Measurements from ENCODE around the gene FGF8.

DNA sequence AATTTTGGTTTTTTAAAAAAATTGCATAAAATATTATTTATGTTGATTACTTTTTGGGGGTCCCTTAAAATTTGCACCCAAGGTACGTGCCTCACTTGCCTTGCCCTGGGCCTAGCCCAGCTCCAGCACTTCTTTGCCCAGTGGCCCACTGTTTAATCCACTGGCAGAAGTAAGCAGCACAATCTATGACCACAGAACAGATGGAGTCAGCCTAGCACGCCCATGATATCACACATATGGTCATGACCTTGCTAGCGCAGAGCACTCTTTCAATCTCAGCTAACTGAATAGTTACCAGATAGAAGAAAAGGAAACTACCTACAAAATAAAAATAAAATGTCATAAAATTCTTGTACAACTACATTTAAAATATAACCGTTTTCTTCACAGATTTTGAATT, 36.7 kb upstream of the FGF8 start:
- TF ChIP-seq, protein P1, sequence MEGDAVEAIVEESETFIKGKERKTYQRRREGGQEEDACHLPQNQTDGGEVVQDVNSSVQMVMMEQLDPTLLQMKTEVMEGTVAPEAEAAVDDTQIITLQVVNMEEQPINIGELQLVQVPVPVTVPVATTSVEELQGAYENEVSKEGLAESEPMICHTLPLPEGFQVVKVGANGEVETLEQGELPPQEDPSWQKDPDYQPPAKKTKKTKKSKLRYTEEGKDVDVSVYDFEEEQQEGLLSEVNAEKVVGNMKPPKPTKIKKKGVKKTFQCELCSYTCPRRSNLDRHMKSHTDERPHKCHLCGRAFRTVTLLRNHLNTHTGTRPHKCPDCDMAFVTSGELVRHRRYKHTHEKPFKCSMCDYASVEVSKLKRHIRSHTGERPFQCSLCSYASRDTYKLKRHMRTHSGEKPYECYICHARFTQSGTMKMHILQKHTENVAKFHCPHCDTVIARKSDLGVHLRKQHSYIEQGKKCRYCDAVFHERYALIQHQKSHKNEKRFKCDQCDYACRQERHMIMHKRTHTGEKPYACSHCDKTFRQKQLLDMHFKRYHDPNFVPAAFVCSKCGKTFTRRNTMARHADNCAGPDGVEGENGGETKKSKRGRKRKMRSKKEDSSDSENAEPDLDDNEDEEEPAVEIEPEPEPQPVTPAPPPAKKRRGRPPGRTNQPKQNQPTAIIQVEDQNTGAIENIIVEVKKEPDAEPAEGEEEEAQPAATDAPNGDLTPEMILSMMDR (IDR thresholded peaks at IDR 0.05; ENCODE audit: low read length), result no peak
- no peak for TF ChIP-seq EZH2 (IDR thresholded peaks at IDR 0.05; ENCODE audit: borderline replicate concordance, low read length)
